Measurements from ENCODE around the gene FHL1. TPM values are rescaled to one million over a fixed set of nuclear protein-coding genes. Genes with fewer than 3 reads are reported as not detected.
A peak's percentile ranks its signal among the peaks of the same experiment; 100 is the strongest.

Gene FHL1
- total RNA-seq, 1 donor = 51.8 TPM

GRCh38 chrX:136147976-136148375 is 643 bp downstream of the FHL1 start:
- TF ChIP-seq CTCF (IDR thresholded peaks at IDR 0.05; ENCODE audit: extremely low read depth, low read depth, low read length) = no peak
- H2AFZ ChIP-seq (ENCODE audit: low read length) = no peak overlapping the region
- peaks cover 3% of the 10 kb centered on the region for H3K27me3 ChIP-seq (ENCODE audit: insufficient read depth, low read length)
- H3K79me2 ChIP-seq (ENCODE audit: insufficient read depth, low read length) = no peaks in the 10 kb centered on the region
- no peaks in the 10 kb centered on the region for H4K20me1 ChIP-seq (ENCODE audit: insufficient read depth, low read length)
- peak overlapping the region; percentile 56 for H3K4me2 ChIP-seq (ENCODE audit: insufficient read depth, low read length)
- no peaks in the 10 kb centered on the region for H3K36me3 ChIP-seq (ENCODE audit: insufficient read depth, low read length)
- peaks cover 3% of the 10 kb centered on the region for H3K4me1 ChIP-seq (ENCODE audit: insufficient read depth, low read length)
- peak overlapping the region; percentile 72 for H3K4me3 ChIP-seq (ENCODE audit: insufficient read depth, low read length)
- no peak overlapping the region for H3K27ac ChIP-seq (ENCODE audit: low read depth, low read length)
- H3K9me3 ChIP-seq (ENCODE audit: low read depth, low read length) = no peaks in the 10 kb centered on the region
- DNase-seq (ENCODE audit: insufficient read length, low spot score, missing footprints) = no peak

- Histone ChIP-seq H2AFZ (ENCODE audit: low read length) (no peak overlapping the region), H3K79me2 (ENCODE audit: insufficient read depth, low read length) (no peaks in the 10 kb centered on the region), H3K4me1 (ENCODE audit: insufficient read depth, low read length) (peaks cover 3% of the 10 kb centered on the region), H3K4me2 (ENCODE audit: insufficient read depth, low read length) (peak overlapping the region; percentile 56), H4K20me1 (ENCODE audit: insufficient read depth, low read length) (no peaks in the 10 kb centered on the region), H3K36me3 (ENCODE audit: insufficient read depth, low read length) (no peaks in the 10 kb centered on the region), H3K9me3 (ENCODE audit: low read depth, low read length) (no peaks in the 10 kb centered on the region), H3K4me3 (ENCODE audit: insufficient read depth, low read length) (peak overlapping the region; percentile 72), H3K27ac (ENCODE audit: low read depth, low read length) (no peak overlapping the region), H3K27me3 (ENCODE audit: insufficient read depth, low read length) (peaks cover 3% of the 10 kb centered on the region)
- peak; percentile 82 for DNase-seq (ENCODE audit: insufficient read length, low spot score, missing footprints)
- no peak for TF ChIP-seq CTCF (IDR thresholded peaks at IDR 0.05; ENCODE audit: extremely low read depth, low read depth, low read length)
Observed at GRCh38 chrX:136148391-136148790, 1.1 kb downstream of the FHL1 start.

- Histone ChIP-seq H3K4me3 (ENCODE audit: insufficient read depth, low read length) (no peak overlapping the region), H3K9me3 (ENCODE audit: low read depth, low read length) (no peaks in the 10 kb centered on the region), H3K36me3 (ENCODE audit: insufficient read depth, low read length) (no peaks in the 10 kb centered on the region), H3K4me1 (ENCODE audit: insufficient read depth, low read length) (no peaks in the 10 kb centered on the region), H3K4me2 (ENCODE audit: insufficient read depth, low read length) (no peak overlapping the region), H3K79me2 (ENCODE audit: insufficient read depth, low read length) (no peaks in the 10 kb centered on the region), H4K20me1 (ENCODE audit: insufficient read depth, low read length) (no peaks in the 10 kb centered on the region), H2AFZ (ENCODE audit: low read length) (no peak overlapping the region), H3K27me3 (ENCODE audit: insufficient read depth, low read length) (no peaks in the 10 kb centered on the region), H3K27ac (ENCODE audit: low read depth, low read length) (no peak overlapping the region)
- TF ChIP-seq CTCF (IDR thresholded peaks at IDR 0.05; ENCODE audit: extremely low read depth, low read depth, low read length) = no peak
- DNase-seq (ENCODE audit: insufficient read length, low spot score, missing footprints) = no peak
Observed at GRCh38 chrX:136154998-136155397, 7.7 kb downstream of the FHL1 start.

GRCh38 chrX:136156560-136157117 is 9.3 kb downstream of the FHL1 start:
- no peak for TF ChIP-seq CTCF (IDR thresholded peaks at IDR 0.05; ENCODE audit: extremely low read depth, low read depth, low read length)
- Histone ChIP-seq H3K27me3 (ENCODE audit: insufficient read depth, low read length) (no peaks in the 10 kb centered on the region), H4K20me1 (ENCODE audit: insufficient read depth, low read length) (no peaks in the 10 kb centered on the region), H3K9me3 (ENCODE audit: low read depth, low read length) (no peaks in the 10 kb centered on the region), H3K27ac (ENCODE audit: low read depth, low read length) (no peak overlapping the region), H3K4me3 (ENCODE audit: insufficient read depth, low read length) (no peak overlapping the region), H3K36me3 (ENCODE audit: insufficient read depth, low read length) (no peaks in the 10 kb centered on the region), H3K4me2 (ENCODE audit: insufficient read depth, low read length) (no peak overlapping the region), H3K79me2 (ENCODE audit: insufficient read depth, low read length) (no peaks in the 10 kb centered on the region), H2AFZ (ENCODE audit: low read length) (no peak overlapping the region), H3K4me1 (ENCODE audit: insufficient read depth, low read length) (no peaks in the 10 kb centered on the region)
- no peak for DNase-seq (ENCODE audit: insufficient read length, low spot score, missing footprints)

Measured in osteoblast (primary cell).